ENCODE measurements around the gene SPN.
A peak's percentile ranks its signal among the peaks of the same experiment; 100 is the strongest.

SPN gene

GRCh38 chr16:29696881-29697331 lies 33.9 kb downstream of the SPN start:
- Histone ChIP-seq H3K4me3 (ENCODE audit: low read depth, low read length) (no peak overlapping the region), H3K4me2 (ENCODE audit: low read length) (no peak overlapping the region), H3K79me1 (ENCODE audit: low read length) (no peaks in the 10 kb centered on the region), H3K27me3 (ENCODE audit: insufficient read depth, low read length) (no peaks in the 10 kb centered on the region), H3K9ac (ENCODE audit: low read length) (no peak overlapping the region), H3K27ac (ENCODE audit: low read depth, low read length) (no peak overlapping the region), H2BK120ac (ENCODE audit: insufficient read depth, low read length, poor library complexity) (no peak overlapping the region), H4K12ac (ENCODE audit: low read depth, low read length) (no peak overlapping the region), H3K9me3 (ENCODE audit: insufficient read depth, low read depth, low read length) (peaks cover 6% of the 10 kb centered on the region), H3K23ac (ENCODE audit: low read length) (no peak overlapping the region), H3K4me1 (ENCODE audit: control insufficient read depth in 1 of 2, insufficient read depth in 2 of 2, low read length in 2 of 2) (peaks cover 2 to 5% of the 10 kb centered on the region in 2 experiments), H3K18ac (ENCODE audit: low read length) (no peak overlapping the region), H3K4ac (ENCODE audit: low read depth, low read length) (no peak overlapping the region), H4K8ac (ENCODE audit: low read depth, low read length) (no peak overlapping the region), H3K14ac (ENCODE audit: low read length) (no peak overlapping the region), H3K36me3 (ENCODE audit: control insufficient read depth in 1 of 2, insufficient read depth in 2 of 2, low read length in 2 of 2) (peaks cover 35% of the 10 kb centered on the region in 2 experiments), H2BK12ac (ENCODE audit: low read length) (no peak overlapping the region), H2AK5ac (ENCODE audit: low read length) (no peak overlapping the region), H2BK5ac (ENCODE audit: low read depth, low read length, poor library complexity) (no peak overlapping the region), H3K79me2 (ENCODE audit: control insufficient read depth, insufficient read depth, low read length, poor library complexity) (peaks cover 2% of the 10 kb centered on the region), H2AFZ (ENCODE audit: insufficient read depth, low read length, poor library complexity) (no peak overlapping the region), H4K91ac (ENCODE audit: low read depth, low read length) (no peak overlapping the region)
- no CpG with 5 or more reads among the region's 21 CpGs for WGBS (ENCODE audit: extremely low coverage, insufficient coverage, insufficient read length)
- peak in 1 of 2 donors; percentile 66 for DNase-seq

- H3K79me1 ChIP-seq (ENCODE audit: low read length), result no peaks in the 10 kb centered on the region
- no peak overlapping the region for H2BK12ac ChIP-seq (ENCODE audit: low read length)
- no peak overlapping the region for H3K4me2 ChIP-seq (ENCODE audit: low read length)
- H3K27ac ChIP-seq (ENCODE audit: low read depth, low read length), result no peak overlapping the region
- no peak overlapping the region for H2AFZ ChIP-seq (ENCODE audit: insufficient read depth, low read length, poor library complexity)
- no peak overlapping the region for H3K23ac ChIP-seq (ENCODE audit: low read length)
- DNase-seq, result no peak
- peaks cover 34 to 35% of the 10 kb centered on the region in 2 experiments for H3K36me3 ChIP-seq (ENCODE audit: control insufficient read depth in 1 of 2, insufficient read depth in 2 of 2, low read length in 2 of 2)
- peaks cover 1% of the 10 kb centered on the region for H3K79me2 ChIP-seq (ENCODE audit: control insufficient read depth, insufficient read depth, low read length, poor library complexity)
- no peak overlapping the region for H4K12ac ChIP-seq (ENCODE audit: low read depth, low read length)
- H4K8ac ChIP-seq (ENCODE audit: low read depth, low read length), result no peak overlapping the region
- H3K9ac ChIP-seq (ENCODE audit: low read length), result no peak overlapping the region
- H2AK5ac ChIP-seq (ENCODE audit: low read length), result no peak overlapping the region
- H3K4ac ChIP-seq (ENCODE audit: low read depth, low read length), result no peak overlapping the region
- no peak overlapping the region for H3K4me3 ChIP-seq (ENCODE audit: low read depth, low read length)
- H2BK120ac ChIP-seq (ENCODE audit: insufficient read depth, low read length, poor library complexity), result no peak overlapping the region
- no peak overlapping the region for H3K18ac ChIP-seq (ENCODE audit: low read length)
- no peak overlapping the region for H4K91ac ChIP-seq (ENCODE audit: low read depth, low read length)
- H3K14ac ChIP-seq (ENCODE audit: low read length), result no peak overlapping the region
- H2BK5ac ChIP-seq (ENCODE audit: low read depth, low read length, poor library complexity), result no peak overlapping the region
- peaks cover 6% of the 10 kb centered on the region for H3K9me3 ChIP-seq (ENCODE audit: insufficient read depth, low read depth, low read length)
- H3K27me3 ChIP-seq (ENCODE audit: insufficient read depth, low read length), result no peaks in the 10 kb centered on the region
- no CpG with 5 or more reads among the region's 7 CpGs for WGBS (ENCODE audit: extremely low coverage, insufficient coverage, insufficient read length)
- H3K4me1 ChIP-seq (ENCODE audit: control insufficient read depth in 1 of 2, insufficient read depth in 2 of 2, low read length in 2 of 2), result peaks cover 2 to 5% of the 10 kb centered on the region in 2 experiments
Measured at GRCh38 chr16:29697391-29697790, 34.3 kb downstream of the SPN start.

- no peak overlapping the region for H4K12ac ChIP-seq (ENCODE audit: low read depth, low read length)
- H4K91ac ChIP-seq (ENCODE audit: low read depth, low read length), result no peak overlapping the region
- no peak overlapping the region for H4K8ac ChIP-seq (ENCODE audit: low read depth, low read length)
- no peak overlapping the region for H2BK12ac ChIP-seq (ENCODE audit: low read length)
- H3K4ac ChIP-seq (ENCODE audit: low read depth, low read length), result no peak overlapping the region
- DNase-seq, result no peak
- H3K9me3 ChIP-seq (ENCODE audit: insufficient read depth, low read depth, low read length), result peaks cover 6% of the 10 kb centered on the region
- H2AFZ ChIP-seq (ENCODE audit: insufficient read depth, low read length, poor library complexity), result no peak overlapping the region
- H3K9ac ChIP-seq (ENCODE audit: low read length), result no peak overlapping the region
- H3K23ac ChIP-seq (ENCODE audit: low read length), result no peak overlapping the region
- H3K79me1 ChIP-seq (ENCODE audit: low read length), result no peaks in the 10 kb centered on the region
- H3K79me2 ChIP-seq (ENCODE audit: control insufficient read depth, insufficient read depth, low read length, poor library complexity), result no peaks in the 10 kb centered on the region
- no peak overlapping the region for H3K14ac ChIP-seq (ENCODE audit: low read length)
- WGBS (ENCODE audit: extremely low coverage, insufficient coverage, insufficient read length), result no CpG with 5 or more reads among the region's 2 CpGs
- H3K36me3 ChIP-seq (ENCODE audit: control insufficient read depth in 1 of 2, insufficient read depth in 2 of 2, low read length in 2 of 2), result peaks cover 30 to 31% of the 10 kb centered on the region in 2 experiments
- H2BK120ac ChIP-seq (ENCODE audit: insufficient read depth, low read length, poor library complexity), result no peak overlapping the region
- H3K4me3 ChIP-seq (ENCODE audit: low read depth, low read length), result no peak overlapping the region
- H2BK5ac ChIP-seq (ENCODE audit: low read depth, low read length, poor library complexity), result no peak overlapping the region
- no peak overlapping the region for H3K18ac ChIP-seq (ENCODE audit: low read length)
- no peaks in the 10 kb centered on the region for H3K27me3 ChIP-seq (ENCODE audit: insufficient read depth, low read length)
- H3K4me2 ChIP-seq (ENCODE audit: low read length), result no peak overlapping the region
- peaks cover 2 to 5% of the 10 kb centered on the region in 2 experiments for H3K4me1 ChIP-seq (ENCODE audit: control insufficient read depth in 1 of 2, insufficient read depth in 2 of 2, low read length in 2 of 2)
- no peak overlapping the region for H3K27ac ChIP-seq (ENCODE audit: low read depth, low read length)
- H2AK5ac ChIP-seq (ENCODE audit: low read length), result no peak overlapping the region
Measured at GRCh38 chr16:29698042-29698441, 35.0 kb downstream of the SPN start.

- no peak overlapping the region for H4K91ac ChIP-seq (ENCODE audit: low read depth, low read length)
- H3K23ac ChIP-seq (ENCODE audit: low read length), result no peak overlapping the region
- DNase-seq, result no peak
- H3K4ac ChIP-seq (ENCODE audit: low read depth, low read length), result no peak overlapping the region
- H3K27ac ChIP-seq (ENCODE audit: low read depth, low read length), result no peak overlapping the region
- no peak overlapping the region for H2BK12ac ChIP-seq (ENCODE audit: low read length)
- H3K4me1 ChIP-seq (ENCODE audit: control insufficient read depth in 1 of 2, insufficient read depth in 2 of 2, low read length in 2 of 2), result peaks cover 2 to 5% of the 10 kb centered on the region in 2 experiments
- no peaks in the 10 kb centered on the region for H3K79me2 ChIP-seq (ENCODE audit: control insufficient read depth, insufficient read depth, low read length, poor library complexity)
- no peaks in the 10 kb centered on the region for H3K27me3 ChIP-seq (ENCODE audit: insufficient read depth, low read length)
- peaks cover 6% of the 10 kb centered on the region for H3K9me3 ChIP-seq (ENCODE audit: insufficient read depth, low read depth, low read length)
- H3K14ac ChIP-seq (ENCODE audit: low read length), result no peak overlapping the region
- no peak overlapping the region for H3K9ac ChIP-seq (ENCODE audit: low read length)
- no peak overlapping the region for H2AK5ac ChIP-seq (ENCODE audit: low read length)
- WGBS (ENCODE audit: extremely low coverage, insufficient coverage, insufficient read length), result no CpG with 5 or more reads among the region's 17 CpGs
- H3K18ac ChIP-seq (ENCODE audit: low read length), result no peak overlapping the region
- H3K79me1 ChIP-seq (ENCODE audit: low read length), result no peaks in the 10 kb centered on the region
- H4K8ac ChIP-seq (ENCODE audit: low read depth, low read length), result no peak overlapping the region
- peaks cover 30 to 31% of the 10 kb centered on the region in 2 experiments for H3K36me3 ChIP-seq (ENCODE audit: control insufficient read depth in 1 of 2, insufficient read depth in 2 of 2, low read length in 2 of 2)
- H3K4me2 ChIP-seq (ENCODE audit: low read length), result no peak overlapping the region
- no peak overlapping the region for H2AFZ ChIP-seq (ENCODE audit: insufficient read depth, low read length, poor library complexity)
- no peak overlapping the region for H2BK120ac ChIP-seq (ENCODE audit: insufficient read depth, low read length, poor library complexity)
- H4K12ac ChIP-seq (ENCODE audit: low read depth, low read length), result no peak overlapping the region
- no peak overlapping the region for H3K4me3 ChIP-seq (ENCODE audit: low read depth, low read length)
- H2BK5ac ChIP-seq (ENCODE audit: low read depth, low read length, poor library complexity), result no peak overlapping the region
Measured at GRCh38 chr16:29698484-29699323, 35.7 kb downstream of the SPN start.

Data from trophoblast cell (in vitro differentiated cells and primary cell).